Keratinocyte (primary cell): ENCODE measurements around the gene ZBTB8OS. TPM values are rescaled to one million over a fixed set of nuclear protein-coding genes. Genes with fewer than 3 reads are reported as not detected.

ENCODE experiments used
- DNase-seq: peaks from one replicate; pipeline ENCODE4 v3.0.0-alpha.2; 2011; ENCODE audit warnings: low read depth, missing footprints, low spot score
- FAIRE-seq: peaks from 2 replicates; lab custom pipeline; 2011; peaks lifted over from hg19 to GRCh38; lab: Jason Lieb, UNC
- H2AFZ ChIP-seq: 2 replicates; pipeline ENCODE4 v1.6.0; 2012; ENCODE audit warnings: low read length, control low read depth, inconsistent platforms; ENCODE audit not compliant: control insufficient read depth
- H3K27ac ChIP-seq: 2 replicates; pipeline ENCODE4 v1.5.1; 2011; ENCODE audit warnings: low read length; ENCODE audit not compliant: control insufficient read depth, insufficient read depth
- H3K27me3 ChIP-seq: 3 replicates; pipeline ENCODE4 v1.6.0; 2011; ENCODE audit warnings: low read length; ENCODE audit not compliant: control insufficient read depth, insufficient read depth; ENCODE audit errors: extremely low read depth
- H3K36me3 ChIP-seq, 2 experiments: 2 replicates in 1 of 2; 3 replicates in 1 of 2; pipeline ENCODE4 v1.5.1; 2011; ENCODE audit warnings: low read length in 2 of 2, mild to moderate bottlenecking in 1 of 2; ENCODE audit not compliant: control insufficient read depth in 2 of 2, insufficient read depth in 2 of 2; ENCODE audit errors: extremely low read depth in 1 of 2
- H3K4me1 ChIP-seq: 3 replicates; pipeline ENCODE4 v1.5.1; 2011; ENCODE audit warnings: low read length; ENCODE audit not compliant: control insufficient read depth, insufficient read depth; ENCODE audit errors: extremely low read depth
- H3K4me2 ChIP-seq: 3 replicates; pipeline ENCODE4 v1.6.0; 2011; ENCODE audit warnings: low read depth, low read length; ENCODE audit not compliant: control insufficient read depth, insufficient read depth; ENCODE audit errors: extremely low read depth
- H3K4me3 ChIP-seq, 3 experiments: fragments of 200-600 bp in 1 of 3; sonication (generic) in 1 of 3; 2 replicates in 2 of 3; 3 replicates in 1 of 3; pipeline ENCODE4 v1.5.1; 2011 to 2016; ENCODE audit warnings: low read length in 3 of 3, mild to moderate bottlenecking in 3 of 3, control low read depth in 2 of 3, inconsistent platforms in 1 of 3, low read depth in 1 of 3, mixed read lengths in 1 of 3, mixed run types in 1 of 3, moderate library complexity in 1 of 3; ENCODE audit not compliant: control insufficient read depth in 2 of 3, insufficient read depth in 2 of 3; ENCODE audit errors: extremely low read depth in 1 of 3
- H3K79me2 ChIP-seq: 2 replicates; pipeline ENCODE4 v1.6.0; 2012; ENCODE audit warnings: low read length; ENCODE audit not compliant: control insufficient read depth, insufficient read depth
- H3K9ac ChIP-seq: 3 replicates; pipeline ENCODE4 v1.6.0; 2011; ENCODE audit warnings: low read length; ENCODE audit not compliant: control insufficient read depth, insufficient read depth; ENCODE audit errors: extremely low read depth
- H3K9me1 ChIP-seq: 3 replicates; pipeline ENCODE4 v1.6.0; 2011; ENCODE audit warnings: low read length; ENCODE audit not compliant: control insufficient read depth, insufficient read depth; ENCODE audit errors: extremely low read depth
- H3K9me3 ChIP-seq: 2 replicates; pipeline ENCODE4 v1.5.1; 2012; ENCODE audit warnings: low read depth, low read length; ENCODE audit not compliant: control insufficient read depth
- H4K20me1 ChIP-seq: 3 replicates; pipeline ENCODE4 v1.6.0; 2011; ENCODE audit warnings: low read length; ENCODE audit not compliant: control insufficient read depth, insufficient read depth; ENCODE audit errors: extremely low read depth
- CTCF ChIP-seq, 3 experiments: IDR thresholded peaks in 1 of 3; conservative IDR thresholded peaks in 1 of 3; optimal IDR thresholded peaks in 1 of 3; 2 replicates in 2 of 3; 3 replicates in 1 of 3; pipeline versions ENCODE3 to v1.5.1; 2011; ENCODE audit warnings: low read length in 3 of 3, mild to moderate bottlenecking in 3 of 3, moderate library complexity in 2 of 3, control low read depth in 1 of 3, inconsistent platforms in 1 of 3; ENCODE audit not compliant: insufficient read depth in 2 of 3; ENCODE audit errors: extremely low read depth in 1 of 3
- EZH2 ChIP-seq: IDR thresholded peaks from one replicate; pipeline ENCODE4 v1.6.1; 2012; ENCODE audit warnings: inconsistent platforms, mild to moderate bottlenecking, low read length, moderate library complexity
- dilution Hi-C: fragments of 300-500 bp; cut with MboI; formaldehyde crosslinking; loops from one replicate; pipeline ENCODE4 v1.7.0; 2020; ENCODE audit warnings: low sequenced_read_pairs; ENCODE audit not compliant: extremely low pct_ligation_motif_present
- polyA plus RNA-seq, 5 experiments: library from polyadenylated mRNA; depleted of rRNA in 3 of 5; stranded (reverse) in 3 of 5; stranded (forward) in 1 of 5; unstranded in 1 of 5; fragments of >200 nt; gene quantifications; 1 replicate in 1 of 5; 2 replicates in 3 of 5; 3 replicates in 1 of 5; pipeline versions ENCODE4 v1.2.1 to v1.2.3, GENCODE V29; 2011 to 2012; ENCODE audit warnings: missing spikeins in 2 of 5, low read depth in 1 of 5, low replicate concordance in 1 of 5

Gene ZBTB8OS
- polyA plus RNA-seq, 1 donor (not counting 4 experiments of a cell fraction or from before 2014, with no cell fraction given) = 87.5 TPM

DNA sequence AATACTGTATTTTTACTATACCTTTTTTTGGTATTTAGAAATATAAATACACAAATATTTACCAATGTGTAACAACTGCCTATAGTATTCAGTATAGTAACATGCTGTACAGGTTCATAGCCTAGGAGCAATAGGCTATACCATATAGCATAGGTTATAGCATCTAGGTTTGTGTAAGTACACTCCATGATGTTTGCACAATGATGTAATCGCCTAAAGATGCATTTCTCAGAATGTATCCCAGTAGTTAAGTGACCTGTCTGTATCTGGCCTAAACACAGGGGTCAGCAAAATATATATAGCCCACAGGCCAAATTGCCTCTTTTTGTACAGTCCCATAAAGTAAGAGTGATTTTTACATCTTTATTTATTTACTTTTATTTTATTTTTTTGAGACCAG is 24.2 kb downstream of the ZBTB8OS start:
- Histone ChIP-seq H4K20me1 (no peaks in the 10 kb centered on the region), H3K9me3 (no peaks in the 10 kb centered on the region), H3K79me2 (no peaks in the 10 kb centered on the region), H3K27me3 (no peaks in the 10 kb centered on the region), H2AFZ (no peak overlapping the region), H3K9me1 (no peaks in the 10 kb centered on the region), H3K9ac (no peak overlapping the region), H3K4me1 (no peaks in the 10 kb centered on the region), H3K27ac (no peak overlapping the region), H3K36me3 (peaks cover 2 to 4% of the 10 kb centered on the region in 2 experiments), H3K4me2 (no peak overlapping the region), H3K4me3 (no peak overlapping the region)
- dilution Hi-C loops = no loop called here
- no peak for DNase-seq
- no peak for FAIRE-seq
- TF ChIP-seq CTCF (optimal IDR thresholded peaks at IDR 0.05 in 1 of 3, IDR thresholded peaks at IDR 0.05 in 1 of 3, conservative IDR thresholded peaks at IDR 0.05 in 1 of 3; ENCODE audit: extremely low read depth in 1 of 3, insufficient read depth in 2 of 3, low read length in 3 of 3) = no peak
- no peak for TF ChIP-seq EZH2

DNA sequence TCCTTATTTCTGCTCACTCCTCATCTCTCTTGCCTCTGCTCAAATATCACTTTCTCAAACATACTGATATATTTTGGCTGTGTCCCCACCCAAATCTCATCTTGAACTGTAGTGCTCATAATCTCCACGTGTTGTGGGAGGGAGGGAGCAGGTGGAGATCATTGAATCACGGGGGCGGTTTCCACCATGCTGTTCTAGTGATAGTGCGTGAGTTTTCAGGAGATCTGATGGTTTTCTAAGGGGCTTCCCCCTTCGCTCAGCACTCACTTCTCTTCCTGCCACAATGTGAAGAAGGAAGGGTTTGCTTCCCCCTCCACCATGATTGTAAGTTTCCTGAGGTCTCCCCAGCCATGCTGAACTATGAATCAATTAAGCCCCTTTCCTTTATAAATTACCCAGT is 26.6 kb downstream of the ZBTB8OS start:
- no peaks in the 10 kb centered on the region for H3K27me3 ChIP-seq
- H3K36me3 ChIP-seq = peaks cover 2 to 4% of the 10 kb centered on the region in 2 experiments
- H3K9ac ChIP-seq = no peak overlapping the region
- no peaks in the 10 kb centered on the region for H4K20me1 ChIP-seq
- no peaks in the 10 kb centered on the region for H3K4me1 ChIP-seq
- no peaks in the 10 kb centered on the region for H3K79me2 ChIP-seq
- H3K4me2 ChIP-seq = no peak overlapping the region
- dilution Hi-C loops = no loop called here
- no peak overlapping the region for H2AFZ ChIP-seq
- FAIRE-seq (no peak), DNase-seq (no peak)
- H3K9me3 ChIP-seq = no peaks in the 10 kb centered on the region
- no peaks in the 10 kb centered on the region for H3K9me1 ChIP-seq
- no peak for TF ChIP-seq CTCF (optimal IDR thresholded peaks at IDR 0.05 in 1 of 3, IDR thresholded peaks at IDR 0.05 in 1 of 3, conservative IDR thresholded peaks at IDR 0.05 in 1 of 3; ENCODE audit: extremely low read depth in 1 of 3, insufficient read depth in 2 of 3, low read length in 3 of 3)
- H3K4me3 ChIP-seq = no peak overlapping the region
- no peak overlapping the region for H3K27ac ChIP-seq
